Measurements from ENCODE around the gene GALNT9. TPM values are rescaled to one million over a fixed set of nuclear protein-coding genes. Genes with fewer than 3 reads are reported as not detected.
A peak's percentile ranks its signal among the peaks of the same experiment; 100 is the strongest.

GALNT9 gene
- total RNA-seq, 1 donor from 2014 or later = not detected

- ATAC-seq (no peak), DNase-seq (ENCODE audit: low spot score) (no peak)
These were observed 15.2 kb upstream of the GALNT9 start for GRCh38 chr12:132344601-132345000.

DNA sequence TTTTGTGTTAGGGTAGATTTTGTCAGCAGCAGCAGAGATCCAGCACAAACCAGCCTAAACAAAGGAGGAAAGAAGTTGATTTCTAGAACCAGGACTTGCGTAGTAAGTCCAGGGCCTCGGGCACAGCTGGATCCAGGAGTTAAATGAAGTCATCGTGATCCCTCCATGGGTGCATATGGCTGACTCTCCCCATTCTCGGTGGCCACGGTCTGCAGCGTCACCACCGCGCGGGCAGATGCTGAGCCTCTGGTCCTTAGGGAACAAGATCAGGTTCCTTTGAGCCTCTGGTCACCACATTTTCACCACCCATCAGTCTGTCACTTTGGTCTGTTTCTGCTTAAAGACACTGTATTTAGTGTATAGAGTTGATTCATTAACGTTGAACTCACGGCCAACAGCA is 14.8 kb upstream of the GALNT9 start:
- ATAC-seq = no peak
- no peak for DNase-seq (ENCODE audit: low spot score)

- ATAC-seq (no peak), DNase-seq (ENCODE audit: low spot score) (no peak)
These were observed 14.1 kb upstream of the GALNT9 start for GRCh38 chr12:132343294-132344004.

- ATAC-seq (peak; percentile 38), DNase-seq (ENCODE audit: low spot score) (no peak)
These were observed 13.2 kb upstream of the GALNT9 start for GRCh38 chr12:132342251-132343227.

- no peak for DNase-seq (ENCODE audit: low spot score)
- no peak for ATAC-seq
These were observed 12.1 kb upstream of the GALNT9 start for GRCh38 chr12:132341318-132342050.

DNA sequence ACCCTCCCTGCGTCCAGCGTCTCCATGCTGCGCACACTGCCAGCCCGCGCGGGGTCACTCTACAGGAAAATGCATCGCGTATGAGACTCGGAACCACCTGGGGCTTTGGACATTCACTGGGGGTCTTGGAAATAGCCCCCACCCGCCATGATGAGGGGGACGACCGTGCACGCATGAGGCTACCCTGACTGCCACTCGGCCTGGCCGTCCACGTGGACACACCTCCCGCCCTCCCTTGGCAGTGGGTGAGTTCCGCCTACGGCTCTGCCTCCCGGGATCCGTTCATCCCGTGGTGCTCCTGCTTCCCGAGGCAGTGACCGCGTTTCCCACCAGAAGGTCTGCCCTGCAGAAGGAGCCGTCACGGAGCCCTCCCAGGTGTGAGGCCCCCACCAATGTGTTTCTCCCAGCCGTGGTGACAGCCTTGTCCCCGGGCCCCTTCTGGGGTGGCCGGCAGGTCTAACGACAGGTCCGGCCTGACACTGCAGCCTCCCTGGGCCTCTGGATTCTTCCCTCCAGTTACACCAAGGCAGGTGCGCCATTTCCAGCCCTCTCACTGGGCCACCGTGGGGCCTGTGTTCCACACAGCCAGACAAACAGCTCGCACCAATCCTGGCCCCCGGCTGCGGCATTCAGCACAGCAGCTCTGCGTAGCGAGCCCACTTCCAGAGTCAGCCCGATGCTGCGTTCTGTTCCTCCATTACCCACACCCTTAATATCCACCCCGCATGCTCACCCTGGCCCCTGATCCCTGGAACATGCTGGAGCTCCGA is 11.1 kb upstream of the GALNT9 start:
- ATAC-seq (no peak), DNase-seq (ENCODE audit: low spot score) (no peak)

- DNase-seq (ENCODE audit: low spot score) (no peak), ATAC-seq (no peak)
These were observed 10.5 kb upstream of the GALNT9 start for GRCh38 chr12:132339856-132340255.

DNA sequence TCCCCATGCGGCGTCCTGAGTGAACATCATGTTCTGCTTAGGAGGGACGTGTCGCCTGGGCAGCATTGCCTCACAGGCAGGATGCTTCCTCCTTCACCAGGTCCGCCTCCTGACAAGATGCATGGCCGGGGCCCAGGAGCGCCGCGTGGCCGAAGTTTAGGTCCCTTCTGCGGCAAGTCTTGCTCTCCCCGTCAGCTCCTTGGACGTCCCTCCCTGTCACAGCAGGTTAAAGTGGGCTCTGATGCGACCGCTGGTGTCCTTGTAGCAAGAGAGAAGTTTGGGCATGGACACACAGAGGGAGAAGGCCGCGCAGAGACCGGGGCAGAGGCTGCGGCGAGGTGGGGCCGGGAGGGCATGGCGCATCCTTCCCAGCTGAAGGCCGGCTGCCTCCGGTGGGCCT is 9.4 kb upstream of the GALNT9 start:
- no peak for DNase-seq (ENCODE audit: low spot score)
- no peak for ATAC-seq

GRCh38 chr12:132338311-132338710 is 8.9 kb upstream of the GALNT9 start:
- ATAC-seq (no peak), DNase-seq (ENCODE audit: low spot score) (no peak)

GRCh38 chr12:132337557-132337956 is 8.2 kb upstream of the GALNT9 start:
- ATAC-seq (no peak), DNase-seq (ENCODE audit: low spot score) (no peak)

- DNase-seq (ENCODE audit: low spot score) (no peak), ATAC-seq (no peak)
These were observed 7.3 kb upstream of the GALNT9 start for GRCh38 chr12:132336451-132337413.

DNA sequence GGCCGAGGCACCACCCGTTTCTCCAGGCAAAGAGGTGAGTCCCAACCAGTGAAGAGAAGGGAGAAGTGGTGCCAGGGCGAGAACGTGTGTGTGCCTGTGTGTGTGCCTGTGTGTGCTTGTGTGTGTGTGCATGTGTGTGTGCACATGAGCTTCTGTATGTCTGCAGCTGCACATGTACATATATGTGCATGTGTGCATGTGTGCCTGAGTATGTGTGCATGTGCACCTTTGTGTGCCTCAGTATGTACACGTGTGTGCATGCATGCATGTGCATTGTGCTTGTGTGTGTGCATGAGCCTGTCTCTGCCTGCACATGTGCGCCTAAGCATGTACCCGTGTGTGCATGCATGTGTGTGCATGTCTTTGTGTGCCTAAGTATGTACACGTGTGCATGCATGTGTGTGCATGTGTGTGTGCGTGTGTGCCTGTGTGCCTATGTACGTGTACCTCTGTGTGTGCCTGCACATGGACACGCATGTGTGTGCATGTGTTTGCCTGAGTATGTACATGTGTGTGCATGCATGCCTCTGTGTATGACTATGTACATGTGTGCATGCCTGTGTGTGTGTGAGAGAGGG is 5.9 kb upstream of the GALNT9 start:
- DNase-seq (ENCODE audit: low spot score) (no peak), ATAC-seq (no peak)

DNA sequence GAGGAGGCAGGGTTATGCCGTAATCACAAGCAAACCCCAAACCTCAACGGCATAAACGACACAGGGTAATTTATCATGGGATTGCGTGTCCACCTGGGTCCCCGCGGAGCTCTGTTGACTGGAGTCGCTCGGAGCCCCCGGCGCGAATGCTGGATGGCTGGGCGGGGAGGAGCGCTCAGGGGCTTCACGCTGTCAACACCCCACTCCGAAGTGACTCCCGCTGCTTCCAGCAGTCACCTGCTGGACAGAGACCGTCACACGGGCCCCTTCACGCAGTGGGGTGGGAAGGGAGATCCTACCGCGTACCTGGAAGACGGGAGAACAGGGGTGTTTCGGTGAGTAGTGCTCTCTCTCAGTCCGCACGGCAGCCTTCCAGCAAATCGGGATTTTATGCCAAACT is 4.4 kb upstream of the GALNT9 start:
- ATAC-seq = no peak
- no peak for DNase-seq (ENCODE audit: low spot score)

GRCh38 chr12:132333273-132333672 is 3.9 kb upstream of the GALNT9 start:
- ATAC-seq = no peak
- DNase-seq (ENCODE audit: low spot score) = no peak

DNA sequence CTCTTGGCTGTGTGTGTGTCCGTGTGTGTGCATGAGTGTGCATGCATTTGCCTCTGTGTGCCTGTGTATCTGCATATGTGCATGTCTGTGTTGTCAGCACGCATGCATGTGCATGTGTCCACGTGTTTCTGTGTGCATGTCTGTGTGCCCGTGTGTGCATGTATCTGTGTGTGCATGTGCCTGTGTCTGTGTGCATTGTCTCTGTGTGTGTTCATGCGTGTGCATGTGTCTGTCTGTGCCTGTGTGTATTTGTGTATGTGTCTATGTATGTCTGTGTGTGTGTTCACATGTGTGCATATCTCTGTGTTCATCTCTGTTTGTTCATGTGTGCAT is 1.1 kb upstream of the GALNT9 start:
- DNase-seq (ENCODE audit: low spot score) (no peak), ATAC-seq (no peak)

GRCh38 chr12:132329720-132330548 is 545 bp upstream of the GALNT9 start:
- no peak for DNase-seq (ENCODE audit: low spot score)
- no peak for ATAC-seq

- ATAC-seq (no peak), DNase-seq (ENCODE audit: low spot score) (no peak)
These were observed 933 bp downstream of the GALNT9 start for GRCh38 chr12:132328282-132329029.

All from left lobe of liver (tissue), 2 donors.